Measurements from ENCODE around the gene NAPB.

The NAPB gene

DNA sequence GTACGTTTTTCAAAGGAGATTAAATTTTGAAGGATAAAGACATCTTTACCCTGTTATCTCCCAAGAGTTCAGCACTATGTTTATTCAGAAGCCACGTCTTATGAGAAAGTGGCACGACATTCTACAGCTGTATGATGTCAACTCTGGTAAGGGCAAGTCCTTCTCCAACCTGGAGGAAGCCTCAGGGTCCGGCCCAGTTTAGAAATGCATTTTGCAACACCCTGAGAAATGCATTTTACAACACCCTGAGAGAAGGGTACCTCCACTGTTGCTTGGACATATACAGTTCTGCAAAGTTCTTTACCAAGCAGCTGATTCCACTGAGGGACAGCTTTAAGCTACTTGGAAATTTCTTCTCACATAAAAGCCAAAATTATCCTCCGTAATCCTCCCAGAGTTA, 17.5 kb downstream of the NAPB start:
- no peak for DNase-seq

DNA sequence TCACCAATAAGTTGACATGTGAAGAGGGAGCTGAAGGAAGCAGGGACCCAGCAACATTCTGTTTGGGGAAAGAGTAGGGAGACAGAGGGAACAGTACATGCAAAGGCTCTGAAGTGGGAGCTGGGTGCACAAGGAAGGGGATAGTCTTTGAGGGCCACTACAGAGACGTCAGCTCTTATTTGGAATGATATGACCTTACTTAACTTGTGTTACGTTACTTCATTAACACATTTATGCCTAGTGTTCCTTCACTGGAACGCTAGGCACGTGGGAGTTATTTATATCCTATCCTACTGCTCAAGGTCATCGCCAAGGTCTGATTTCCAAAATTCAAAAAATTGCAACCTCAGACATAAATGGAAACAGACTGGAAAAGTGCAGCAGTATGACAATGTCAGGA, 20.2 kb downstream of the NAPB start:
- no peak for DNase-seq

- DNase-seq, result no peak
Observed at GRCh38 chr20:23399568-23400241, 21.6 kb downstream of the NAPB start.

- no peak for DNase-seq
Observed at GRCh38 chr20:23397961-23398360, 23.3 kb downstream of the NAPB start.

DNA sequence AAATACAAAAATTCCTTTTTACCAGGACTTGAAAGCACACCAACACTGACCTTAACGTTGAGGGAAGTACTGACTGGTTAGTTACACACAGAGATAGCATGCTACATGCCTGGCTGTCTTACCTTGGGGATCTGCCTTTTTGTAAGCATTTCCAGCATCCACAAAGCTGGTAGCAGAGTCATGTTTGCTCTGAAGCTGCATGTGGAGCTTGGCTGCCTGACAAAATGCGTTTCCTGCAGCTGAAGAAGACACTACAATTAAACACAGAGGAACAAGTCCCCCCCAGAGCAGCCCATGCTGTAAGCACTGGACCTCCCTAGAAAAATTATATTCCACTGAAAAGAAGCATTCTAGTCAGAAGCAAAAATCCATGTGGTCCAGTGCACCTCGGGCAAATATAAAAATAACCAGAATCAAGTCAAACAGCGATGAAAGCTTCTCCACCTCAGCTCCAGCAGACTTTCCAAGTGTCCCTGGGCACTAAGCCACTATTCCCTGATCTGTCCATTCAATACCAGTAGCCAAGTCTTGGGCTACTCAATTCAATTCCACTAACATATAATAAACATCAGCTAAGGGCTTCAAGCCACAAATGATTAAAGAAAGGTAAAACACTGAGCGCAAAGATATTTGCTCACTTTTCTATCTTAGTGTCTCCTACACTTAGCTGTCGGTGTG, 24.2 kb downstream of the NAPB start:
- DNase-seq, result no peak

GRCh38 chr20:23393996-23394775, 27.1 kb downstream of the NAPB start:
- no peak for DNase-seq

- no peak for DNase-seq
Observed at GRCh38 chr20:23391707-23392310, 29.5 kb downstream of the NAPB start.

DNA sequence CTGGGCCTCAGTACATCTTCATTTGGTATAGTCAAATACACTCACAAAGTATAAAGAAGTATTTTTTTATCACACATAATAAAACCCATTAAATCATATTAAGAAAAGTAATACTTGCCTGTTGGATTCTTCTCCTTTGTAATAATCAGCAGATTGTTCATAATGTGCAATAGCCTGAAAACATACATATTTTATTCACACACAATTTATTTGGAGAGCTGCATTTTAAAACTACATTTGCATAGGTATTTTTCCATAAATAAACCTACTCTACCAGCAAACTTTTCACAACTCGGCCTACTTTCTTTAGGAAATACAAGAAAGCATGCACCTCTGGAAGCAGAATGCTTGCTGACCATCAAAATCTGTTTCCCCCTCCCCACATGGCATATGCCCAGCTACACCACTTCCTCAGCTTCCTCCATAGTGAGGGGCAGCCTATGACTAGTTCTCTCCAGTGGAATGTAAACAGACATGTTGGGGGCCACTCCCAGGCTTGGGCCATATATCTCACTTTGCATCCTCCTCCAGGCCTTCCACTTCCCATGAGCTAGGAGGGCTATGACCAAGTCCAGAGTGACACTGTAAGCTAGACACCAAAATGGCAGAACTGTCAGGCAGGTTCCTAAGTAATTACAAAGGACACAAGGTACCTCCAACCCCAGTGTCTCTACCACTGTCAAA, 31.1 kb downstream of the NAPB start:
- no peak for DNase-seq

DNA sequence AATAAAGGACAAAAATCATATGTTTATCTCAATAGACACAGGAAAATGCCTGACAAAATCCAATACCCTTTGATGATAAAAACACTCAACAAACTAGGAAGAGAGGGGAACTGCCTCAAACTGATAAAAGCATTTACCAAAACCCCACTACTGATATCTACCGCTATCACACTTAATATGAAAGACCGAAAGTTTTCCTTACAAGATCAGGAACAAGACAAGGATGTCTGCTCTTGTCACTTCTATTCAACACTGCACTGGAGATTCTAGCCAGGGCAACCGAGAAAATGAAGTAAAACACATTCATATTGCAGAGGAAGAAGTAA, 34.2 kb downstream of the NAPB start:
- no peak for DNase-seq

- no peak for DNase-seq
Observed at GRCh38 chr20:23386304-23387117, 34.8 kb downstream of the NAPB start.

- no peak for DNase-seq
Observed at GRCh38 chr20:23381876-23382275, 39.4 kb downstream of the NAPB start.

DNA sequence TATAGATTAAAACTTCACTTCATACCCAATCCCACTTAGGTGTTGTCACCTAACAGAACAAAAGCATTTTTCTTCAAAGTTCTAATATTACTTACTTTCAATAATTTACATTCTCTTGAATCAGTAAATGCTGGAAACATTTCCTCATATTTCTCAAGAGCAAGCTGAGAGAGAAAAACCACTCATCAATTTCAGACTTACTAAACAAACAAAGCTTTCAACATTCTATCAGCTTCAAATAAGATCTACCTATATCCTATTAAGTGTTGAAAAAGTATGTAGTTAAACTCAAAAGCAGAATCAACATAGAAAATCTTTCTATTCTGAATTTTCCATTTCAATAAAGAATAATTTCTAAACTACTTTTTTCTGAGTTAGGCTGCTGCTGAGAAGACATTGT, 41.5 kb downstream of the NAPB start:
- no peak for DNase-seq

GRCh38 chr20:23375827-23376226, 45.5 kb downstream of the NAPB start:
- no peak for DNase-seq

GRCh38 chr20:23374441-23374840, 46.8 kb downstream of the NAPB start:
- no peak for DNase-seq

DNA sequence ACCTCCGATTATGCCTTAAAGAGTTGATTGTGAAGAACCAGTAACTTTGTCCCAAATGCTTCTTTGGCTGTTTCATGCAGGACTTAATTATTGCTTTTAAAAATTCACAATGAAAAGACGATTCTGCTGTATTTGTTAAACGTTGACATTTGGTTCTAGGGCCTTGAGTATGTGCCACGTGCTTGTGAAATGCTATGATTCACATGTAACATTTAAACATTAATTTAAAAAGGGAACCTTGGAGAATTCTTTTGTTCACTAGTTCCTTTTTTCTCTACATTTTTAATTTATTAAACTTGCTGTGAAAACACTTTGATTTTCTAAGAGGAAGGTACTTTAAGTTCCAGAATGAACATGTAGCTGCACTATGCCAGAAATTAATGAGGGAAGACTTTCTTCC, 49.8 kb downstream of the NAPB start:
- no peak for DNase-seq

GRCh38 chr20:23370873-23371272, 50.4 kb downstream of the NAPB start:
- no peak for DNase-seq

GRCh38 chr20:23370274-23370673, 51.0 kb downstream of the NAPB start:
- DNase-seq, result no peak

DNA sequence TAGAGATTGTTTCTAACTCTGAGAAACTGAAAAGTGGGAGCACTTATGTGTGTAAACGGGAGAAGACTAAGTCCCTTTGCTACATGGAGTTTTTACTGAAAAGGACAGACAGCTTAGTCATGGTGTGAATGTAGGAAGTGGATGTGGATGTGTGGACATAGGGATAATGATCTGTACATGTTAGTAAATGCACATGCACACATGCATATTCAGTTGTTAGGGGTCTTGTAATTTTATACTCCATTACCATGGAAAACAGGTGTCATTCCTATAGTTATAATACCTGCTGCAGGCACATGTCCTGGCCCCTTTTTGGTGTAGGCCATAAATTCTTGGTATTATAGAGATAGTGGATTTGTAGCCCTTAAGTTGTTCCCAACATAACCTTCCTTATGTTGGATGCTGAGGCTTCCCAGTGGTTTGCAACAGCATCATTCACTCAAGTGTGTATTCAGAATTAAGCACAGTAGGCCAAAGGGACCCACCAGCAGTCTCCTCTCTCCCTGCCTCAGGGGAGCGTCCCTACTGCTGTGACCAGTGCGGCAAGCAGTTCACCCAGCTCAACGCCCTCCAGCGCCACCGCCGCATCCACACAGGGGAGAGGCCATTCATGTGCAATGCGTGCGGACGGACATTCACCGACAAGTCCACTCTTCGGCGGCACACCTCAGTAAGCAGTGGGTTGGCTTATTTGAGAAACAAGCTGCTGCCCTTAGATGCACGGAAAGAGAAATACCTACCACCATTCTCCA, 52.0 kb downstream of the NAPB start:
- no peak for DNase-seq

DNA sequence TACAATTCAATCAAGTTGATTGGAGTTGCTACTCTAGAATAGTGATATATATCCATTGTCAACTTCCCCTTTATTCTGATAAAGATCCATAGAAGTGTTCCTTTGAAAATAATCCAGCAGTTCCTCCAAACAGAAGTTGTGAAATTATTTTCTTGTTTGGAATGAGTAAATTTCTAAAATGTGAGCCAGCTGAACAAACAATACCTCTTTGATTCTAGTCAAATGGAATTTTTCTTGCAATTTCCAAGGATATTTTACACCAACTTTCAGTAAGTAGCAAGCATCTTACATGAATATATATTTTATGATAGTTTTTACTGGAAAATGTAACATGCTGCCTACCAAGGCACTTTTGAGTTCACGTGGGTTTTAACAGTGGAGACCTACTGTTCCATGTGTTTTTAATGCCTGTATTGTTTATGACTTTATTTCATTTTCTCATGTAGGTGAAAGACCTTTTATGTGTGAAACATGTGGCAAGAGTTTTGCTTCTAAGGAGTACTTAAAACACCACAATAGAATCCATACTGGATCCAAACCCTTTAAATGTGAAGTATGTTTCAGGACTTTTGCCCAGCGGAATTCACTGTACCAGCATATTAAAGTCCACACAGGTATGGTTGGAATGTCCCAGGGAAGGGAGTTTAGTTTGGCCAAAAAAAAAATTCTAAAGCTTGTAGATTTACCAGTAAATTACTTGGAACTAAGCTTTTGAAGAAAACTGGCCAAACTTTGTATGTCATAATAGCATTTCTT, 52.8 kb downstream of the NAPB start:
- DNase-seq, result no peak

- no peak for DNase-seq
Observed at GRCh38 chr20:23367770-23368169, 53.5 kb downstream of the NAPB start.

- DNase-seq, result no peak
Observed at GRCh38 chr20:23366384-23366783, 54.9 kb downstream of the NAPB start.
